Vagina (tissue), 2 donors: ENCODE results near the gene MYO9A.

Experiments
- POLR2A ChIP-seq, 2 donors: fragments of 450-650 bp; IDR thresholded peaks; one replicate each; pipeline ENCODE4 v1.6.1; 2017; ENCODE audit warnings: antibody characterized with exemption in 2 of 2, mild to moderate bottlenecking in 2 of 2, moderate library complexity in 2 of 2
- TF ChIP-seq, protein P1 (sequence below), 3 experiments: fragments of 450-650 bp in 2 of 3; fragments of 200-600 bp in 1 of 3; sonication (generic) in 1 of 3; IDR thresholded peaks; one replicate each; pipeline ENCODE4 v1.5.1; 2017 to 2019; ENCODE audit warnings: antibody characterized with exemption in 3 of 3, mild to moderate bottlenecking in 2 of 3, moderate library complexity in 2 of 3

DNA sequence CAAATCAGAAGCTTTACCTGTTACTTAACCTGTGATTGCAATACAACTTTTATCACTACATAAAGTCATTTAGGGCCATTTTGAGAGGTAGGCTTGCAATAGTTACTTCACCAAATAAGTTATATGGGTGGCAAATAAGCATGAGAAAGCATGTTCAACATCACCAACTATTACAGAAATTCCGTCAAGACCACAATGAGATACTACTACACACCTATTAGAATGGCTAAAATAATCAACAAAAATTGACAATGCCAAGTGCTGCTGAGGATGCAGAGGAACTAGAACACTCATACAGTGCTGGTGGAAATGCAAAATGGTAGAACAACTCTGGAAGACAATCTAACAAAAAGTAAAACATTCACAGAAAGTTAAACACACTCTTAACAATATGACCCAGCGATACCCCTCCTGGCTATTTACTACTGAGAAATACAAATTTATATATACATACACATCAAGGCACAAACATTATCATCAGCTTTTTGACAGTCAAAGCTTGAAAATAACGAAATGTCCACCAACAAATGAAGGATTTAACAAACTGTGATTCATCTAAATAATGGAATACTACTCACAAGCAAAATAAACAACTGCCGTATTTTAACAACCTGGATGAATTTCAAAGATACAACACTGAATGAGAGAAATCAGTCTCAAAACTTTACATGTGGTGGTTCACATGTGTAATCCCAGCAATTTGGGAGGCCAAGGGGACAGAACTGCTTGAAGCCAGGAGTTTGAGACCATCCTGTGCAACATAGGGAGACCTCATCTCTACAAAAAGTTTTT, 82.9 kb downstream of the MYO9A start:
- TF ChIP-seq, protein P1, sequence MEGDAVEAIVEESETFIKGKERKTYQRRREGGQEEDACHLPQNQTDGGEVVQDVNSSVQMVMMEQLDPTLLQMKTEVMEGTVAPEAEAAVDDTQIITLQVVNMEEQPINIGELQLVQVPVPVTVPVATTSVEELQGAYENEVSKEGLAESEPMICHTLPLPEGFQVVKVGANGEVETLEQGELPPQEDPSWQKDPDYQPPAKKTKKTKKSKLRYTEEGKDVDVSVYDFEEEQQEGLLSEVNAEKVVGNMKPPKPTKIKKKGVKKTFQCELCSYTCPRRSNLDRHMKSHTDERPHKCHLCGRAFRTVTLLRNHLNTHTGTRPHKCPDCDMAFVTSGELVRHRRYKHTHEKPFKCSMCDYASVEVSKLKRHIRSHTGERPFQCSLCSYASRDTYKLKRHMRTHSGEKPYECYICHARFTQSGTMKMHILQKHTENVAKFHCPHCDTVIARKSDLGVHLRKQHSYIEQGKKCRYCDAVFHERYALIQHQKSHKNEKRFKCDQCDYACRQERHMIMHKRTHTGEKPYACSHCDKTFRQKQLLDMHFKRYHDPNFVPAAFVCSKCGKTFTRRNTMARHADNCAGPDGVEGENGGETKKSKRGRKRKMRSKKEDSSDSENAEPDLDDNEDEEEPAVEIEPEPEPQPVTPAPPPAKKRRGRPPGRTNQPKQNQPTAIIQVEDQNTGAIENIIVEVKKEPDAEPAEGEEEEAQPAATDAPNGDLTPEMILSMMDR (IDR thresholded peaks at IDR 0.05), result no peak
- TF ChIP-seq POLR2A (IDR thresholded peaks at IDR 0.05), result no peak
